ENCODE results near the gene COL25A1. TPM values are rescaled to one million over a fixed set of nuclear protein-coding genes. Genes with fewer than 3 reads are reported as not detected.
"Not testable (repeated sequence)": the region's sequence is repeated elsewhere in the genome, so short reads cannot be mapped to it uniquely, and the experiment has no call there.

The COL25A1 gene
- total RNA-seq, 1 donor from 2014 or later: 0.75 TPM

DNA sequence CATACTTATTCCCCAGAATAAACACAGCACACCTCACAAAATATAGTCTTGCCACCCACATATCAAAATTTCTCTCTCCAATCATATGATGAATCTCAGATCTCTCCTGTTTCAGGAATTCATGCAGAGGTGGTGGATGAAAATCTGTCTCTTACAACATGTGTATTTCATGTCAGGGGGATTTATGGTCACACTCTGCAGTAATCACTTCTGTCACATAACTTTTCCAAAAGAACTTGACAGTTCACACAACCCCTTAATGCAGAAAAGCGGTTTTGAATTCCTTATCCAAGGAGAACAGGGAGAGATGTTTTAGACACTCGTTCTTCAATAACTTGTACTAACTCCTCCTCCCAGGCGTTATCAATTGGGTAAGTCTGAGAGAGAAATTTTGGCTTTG lies 359.1 kb downstream of the COL25A1 start:
- Histone ChIP-seq H3K4me1 (no peaks in the 10 kb centered on the region), H3K27me3 (no peaks in the 10 kb centered on the region), H3K27ac (no peak overlapping the region), H3K4me3 (no peak overlapping the region), H3K36me3 (no peaks in the 10 kb centered on the region), H3K9me3 (no peaks in the 10 kb centered on the region)
- ATAC-seq (no peak), DNase-seq (no peak)
- intact Hi-C loops (cut with DNase I): no loop called here
- TF ChIP-seq, protein P1, sequence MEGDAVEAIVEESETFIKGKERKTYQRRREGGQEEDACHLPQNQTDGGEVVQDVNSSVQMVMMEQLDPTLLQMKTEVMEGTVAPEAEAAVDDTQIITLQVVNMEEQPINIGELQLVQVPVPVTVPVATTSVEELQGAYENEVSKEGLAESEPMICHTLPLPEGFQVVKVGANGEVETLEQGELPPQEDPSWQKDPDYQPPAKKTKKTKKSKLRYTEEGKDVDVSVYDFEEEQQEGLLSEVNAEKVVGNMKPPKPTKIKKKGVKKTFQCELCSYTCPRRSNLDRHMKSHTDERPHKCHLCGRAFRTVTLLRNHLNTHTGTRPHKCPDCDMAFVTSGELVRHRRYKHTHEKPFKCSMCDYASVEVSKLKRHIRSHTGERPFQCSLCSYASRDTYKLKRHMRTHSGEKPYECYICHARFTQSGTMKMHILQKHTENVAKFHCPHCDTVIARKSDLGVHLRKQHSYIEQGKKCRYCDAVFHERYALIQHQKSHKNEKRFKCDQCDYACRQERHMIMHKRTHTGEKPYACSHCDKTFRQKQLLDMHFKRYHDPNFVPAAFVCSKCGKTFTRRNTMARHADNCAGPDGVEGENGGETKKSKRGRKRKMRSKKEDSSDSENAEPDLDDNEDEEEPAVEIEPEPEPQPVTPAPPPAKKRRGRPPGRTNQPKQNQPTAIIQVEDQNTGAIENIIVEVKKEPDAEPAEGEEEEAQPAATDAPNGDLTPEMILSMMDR (IDR thresholded peaks at IDR 0.05): no peak

DNA sequence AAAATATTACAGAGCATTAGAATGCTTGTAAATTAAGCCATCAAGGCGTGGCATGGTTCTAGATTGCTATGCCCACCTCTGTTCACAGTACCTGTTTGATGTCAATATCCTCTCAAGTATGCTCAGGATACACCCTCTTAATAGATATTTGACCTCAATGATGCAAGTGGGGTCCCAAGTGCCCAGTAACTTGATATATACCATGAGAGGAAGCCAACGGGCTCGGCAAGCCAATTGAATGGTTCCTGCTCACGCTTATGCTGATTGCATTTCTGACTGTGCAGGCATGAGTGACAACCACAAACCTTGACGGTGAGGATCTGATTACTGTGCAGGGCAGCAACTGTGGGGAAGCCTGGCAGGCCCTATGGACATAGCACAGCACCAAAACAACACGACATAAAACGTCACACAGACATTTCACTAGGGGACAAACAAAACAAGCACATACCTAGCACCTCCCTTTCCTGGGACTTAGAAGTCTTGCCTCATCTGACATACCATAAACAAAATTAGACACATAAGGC lies 360.5 kb downstream of the COL25A1 start:
- no peak for DNase-seq
- ATAC-seq: no peak
- intact Hi-C loops (cut with DNase I): no loop called here
- Histone ChIP-seq H3K27ac (no peak overlapping the region), H3K4me1 (no peaks in the 10 kb centered on the region), H3K4me3 (no peak overlapping the region), H3K36me3 (no peaks in the 10 kb centered on the region), H3K9me3 (no peaks in the 10 kb centered on the region), H3K27me3 (no peaks in the 10 kb centered on the region)
- TF ChIP-seq, protein P1 (IDR thresholded peaks at IDR 0.05): no peak

DNA sequence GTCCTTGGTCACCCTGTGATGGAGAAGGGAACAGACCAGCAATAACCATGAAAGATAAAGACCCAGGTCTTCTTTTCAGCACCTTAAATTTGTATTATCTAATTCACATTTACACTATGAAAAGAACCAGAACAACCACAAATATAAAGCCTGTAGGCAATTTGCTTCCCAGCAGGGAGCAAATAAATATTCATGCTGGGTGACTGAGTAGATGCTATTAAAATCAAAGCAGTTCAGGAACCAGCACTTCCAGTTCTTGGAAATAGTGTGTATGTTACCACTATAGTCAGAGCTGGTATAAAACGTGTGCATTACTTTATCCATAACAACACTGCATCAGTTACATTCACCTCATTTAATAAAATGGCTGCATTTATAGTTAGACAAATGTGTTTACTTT lies 361.8 kb downstream of the COL25A1 start:
- TF ChIP-seq, protein P1 (IDR thresholded peaks at IDR 0.05): no peak
- Histone ChIP-seq H3K36me3 (no peaks in the 10 kb centered on the region), H3K27me3 (no peaks in the 10 kb centered on the region), H3K4me3 (no peak overlapping the region), H3K4me1 (no peaks in the 10 kb centered on the region), H3K9me3 (no peaks in the 10 kb centered on the region), H3K27ac (no peak overlapping the region)
- intact Hi-C loops (cut with DNase I): no loop called here
- DNase-seq: no peak
- ATAC-seq: no peak

DNA sequence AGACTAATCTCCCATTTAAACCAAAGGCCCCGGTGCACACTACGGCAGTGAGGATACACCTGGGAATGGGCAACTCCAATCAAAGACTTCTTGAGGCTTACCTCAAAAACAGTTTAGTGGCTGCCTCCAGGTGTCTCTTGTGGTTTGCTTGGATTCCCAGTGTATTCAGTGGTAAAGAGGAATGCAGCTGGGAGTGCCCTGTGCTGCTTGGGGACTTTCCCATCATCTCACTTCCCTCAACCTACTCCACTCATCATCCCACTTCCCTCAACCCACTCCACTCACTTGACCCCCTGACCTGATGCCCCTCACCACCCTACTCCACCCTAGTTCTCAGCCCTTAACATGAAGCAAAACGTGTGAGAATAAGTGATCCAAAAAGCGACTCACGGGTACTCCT lies 362.3 kb downstream of the COL25A1 start:
- Histone ChIP-seq H3K27me3 (no peaks in the 10 kb centered on the region), H3K4me3 (no peak overlapping the region), H3K9me3 (no peaks in the 10 kb centered on the region), H3K36me3 (no peaks in the 10 kb centered on the region), H3K27ac (no peak overlapping the region), H3K4me1 (no peaks in the 10 kb centered on the region)
- ATAC-seq (no peak), DNase-seq (no peak)
- intact Hi-C loops (cut with DNase I): no loop called here
- TF ChIP-seq, protein P1 (IDR thresholded peaks at IDR 0.05): no peak

DNA sequence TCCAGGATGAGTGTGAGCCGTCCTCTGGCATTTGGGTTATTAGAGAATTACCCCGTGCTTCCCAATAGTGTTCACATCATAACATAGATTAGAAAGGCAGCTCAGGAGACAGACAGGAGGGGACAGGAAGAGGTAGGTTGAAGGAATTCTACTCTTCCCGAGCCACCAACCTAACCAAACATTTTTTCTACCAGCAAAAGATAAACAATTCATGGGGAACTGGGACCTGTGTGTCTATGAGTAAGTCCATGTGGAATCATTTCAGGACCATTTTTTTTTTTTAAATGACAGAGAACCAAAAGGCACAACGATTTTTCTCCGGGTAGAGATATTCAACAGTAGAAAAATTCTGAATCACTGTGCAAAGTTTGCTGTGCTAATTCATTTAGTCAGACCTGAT lies 365.4 kb downstream of the COL25A1 start:
- Histone ChIP-seq H3K4me1 (no peaks in the 10 kb centered on the region), H3K4me3 (no peak overlapping the region), H3K9me3 (no peaks in the 10 kb centered on the region), H3K36me3 (no peaks in the 10 kb centered on the region), H3K27me3 (no peaks in the 10 kb centered on the region), H3K27ac (no peak overlapping the region)
- intact Hi-C loops (cut with DNase I): no loop called here
- DNase-seq: no peak
- no peak for ATAC-seq
- TF ChIP-seq, protein P1 (IDR thresholded peaks at IDR 0.05): no peak

DNA sequence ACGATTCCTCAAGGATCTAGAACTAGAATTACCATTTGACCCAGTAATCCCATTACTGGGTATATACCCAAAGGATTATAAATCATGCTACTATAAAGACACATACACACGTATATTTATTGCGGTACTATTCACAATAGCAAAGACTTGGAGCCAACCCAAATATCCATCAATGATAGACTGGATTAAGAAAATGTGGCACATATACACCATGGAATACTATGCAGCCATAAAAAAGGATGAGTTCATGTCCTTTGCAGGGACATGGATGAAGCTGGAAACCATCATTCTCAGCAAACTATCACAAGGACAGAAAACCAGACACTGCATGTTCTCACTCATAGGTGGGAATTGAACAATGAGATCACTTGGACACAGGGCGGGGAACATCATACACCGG lies 368.5 kb downstream of the COL25A1 start:
- H3K27ac ChIP-seq; DNase-seq; H3K4me3 ChIP-seq; H3K4me1 ChIP-seq; H3K27me3 ChIP-seq; H3K36me3 ChIP-seq; H3K9me3 ChIP-seq; intact Hi-C loops (cut with DNase I); ATAC-seq: not testable (repeated sequence)
